ENCODE results near the gene MCF2L2.

Gene MCF2L2

DNA sequence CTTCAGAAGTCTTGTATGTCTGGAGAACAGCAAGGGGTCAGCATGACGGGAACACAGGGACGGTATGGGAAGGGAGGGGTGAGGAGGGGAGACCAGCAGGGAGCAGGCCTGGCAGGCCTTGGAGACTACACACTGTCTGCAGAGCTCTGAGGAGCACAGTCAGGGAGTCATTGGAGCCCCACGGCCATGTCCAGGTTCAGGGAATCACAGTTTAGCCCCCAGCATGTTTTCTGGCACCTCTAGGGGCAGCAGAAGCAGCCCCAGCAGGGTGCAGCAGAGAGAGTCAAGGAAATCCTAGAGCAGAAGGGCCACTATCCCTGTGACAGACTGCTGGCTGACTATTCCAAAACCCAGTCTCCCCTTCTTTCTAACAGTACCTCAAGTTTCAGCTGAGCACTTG is 269.1 kb downstream of the MCF2L2 start:
- no peak for DNase-seq (ENCODE audit: low read depth)
- no peak overlapping the region for H3K4me3 ChIP-seq (ENCODE audit: low read depth, low read length)
- in situ Hi-C loops (cut with HindIII; ENCODE audit: low sequenced_read_pairs), result no loop called here
- TF ChIP-seq, protein P1, sequence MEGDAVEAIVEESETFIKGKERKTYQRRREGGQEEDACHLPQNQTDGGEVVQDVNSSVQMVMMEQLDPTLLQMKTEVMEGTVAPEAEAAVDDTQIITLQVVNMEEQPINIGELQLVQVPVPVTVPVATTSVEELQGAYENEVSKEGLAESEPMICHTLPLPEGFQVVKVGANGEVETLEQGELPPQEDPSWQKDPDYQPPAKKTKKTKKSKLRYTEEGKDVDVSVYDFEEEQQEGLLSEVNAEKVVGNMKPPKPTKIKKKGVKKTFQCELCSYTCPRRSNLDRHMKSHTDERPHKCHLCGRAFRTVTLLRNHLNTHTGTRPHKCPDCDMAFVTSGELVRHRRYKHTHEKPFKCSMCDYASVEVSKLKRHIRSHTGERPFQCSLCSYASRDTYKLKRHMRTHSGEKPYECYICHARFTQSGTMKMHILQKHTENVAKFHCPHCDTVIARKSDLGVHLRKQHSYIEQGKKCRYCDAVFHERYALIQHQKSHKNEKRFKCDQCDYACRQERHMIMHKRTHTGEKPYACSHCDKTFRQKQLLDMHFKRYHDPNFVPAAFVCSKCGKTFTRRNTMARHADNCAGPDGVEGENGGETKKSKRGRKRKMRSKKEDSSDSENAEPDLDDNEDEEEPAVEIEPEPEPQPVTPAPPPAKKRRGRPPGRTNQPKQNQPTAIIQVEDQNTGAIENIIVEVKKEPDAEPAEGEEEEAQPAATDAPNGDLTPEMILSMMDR (IDR thresholded peaks at IDR 0.05; ENCODE audit: low read depth, low read length, missing control alignments), result no peak

GRCh38 chr3:183158551-183159006 is 269.8 kb downstream of the MCF2L2 start:
- DNase-seq (ENCODE audit: low read depth), result peak; percentile 19
- H3K4me3 ChIP-seq (ENCODE audit: low read depth, low read length), result no peak overlapping the region
- TF ChIP-seq, protein P1 (IDR thresholded peaks at IDR 0.05; ENCODE audit: low read depth, low read length, missing control alignments), result no peak
- in situ Hi-C loops (cut with HindIII; ENCODE audit: low sequenced_read_pairs), result no loop called here

GRCh38 chr3:183158113-183158512 is 270.3 kb downstream of the MCF2L2 start:
- DNase-seq (ENCODE audit: low read depth), result no peak
- in situ Hi-C loops (cut with HindIII; ENCODE audit: low sequenced_read_pairs), result no loop called here
- H3K4me3 ChIP-seq (ENCODE audit: low read depth, low read length), result no peak overlapping the region
- TF ChIP-seq, protein P1 (IDR thresholded peaks at IDR 0.05; ENCODE audit: low read depth, low read length, missing control alignments), result no peak

DNA sequence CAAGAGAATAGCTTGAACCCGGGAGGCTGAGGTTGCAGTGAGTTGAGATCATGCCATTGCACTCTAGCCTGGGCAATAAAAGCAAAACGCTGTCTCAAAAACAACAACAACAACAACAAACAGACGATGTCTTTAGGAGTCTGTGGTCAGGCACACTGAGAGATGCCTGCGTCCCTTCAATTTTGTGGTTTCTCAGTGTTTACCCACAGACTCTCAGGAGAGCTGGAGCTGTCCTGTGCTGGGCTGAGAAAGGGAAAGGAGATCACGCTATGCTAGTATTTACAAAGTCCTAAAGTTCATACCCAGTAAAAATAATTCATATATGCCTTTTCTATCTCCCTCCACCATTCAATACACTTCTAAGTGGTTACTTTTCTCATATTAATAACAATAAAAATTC is 272.2 kb downstream of the MCF2L2 start:
- H3K4me3 ChIP-seq (ENCODE audit: low read depth, low read length), result no peak overlapping the region
- in situ Hi-C loops (cut with HindIII; ENCODE audit: low sequenced_read_pairs), result no loop called here
- no peak for DNase-seq (ENCODE audit: low read depth)
- TF ChIP-seq, protein P1 (IDR thresholded peaks at IDR 0.05; ENCODE audit: low read depth, low read length, missing control alignments), result no peak

GRCh38 chr3:183155499-183155898 is 272.9 kb downstream of the MCF2L2 start:
- TF ChIP-seq, protein P1 (IDR thresholded peaks at IDR 0.05; ENCODE audit: low read depth, low read length, missing control alignments), result no peak
- in situ Hi-C loops (cut with HindIII; ENCODE audit: low sequenced_read_pairs), result no loop called here

GRCh38 chr3:183153210-183153950 is 275.0 kb downstream of the MCF2L2 start:
- in situ Hi-C loops (cut with HindIII; ENCODE audit: low sequenced_read_pairs), result no loop called here
- DNase-seq (ENCODE audit: low read depth), result no peak
- no peak overlapping the region for H3K4me3 ChIP-seq (ENCODE audit: low read depth, low read length)
- TF ChIP-seq, protein P1 (IDR thresholded peaks at IDR 0.05; ENCODE audit: low read depth, low read length, missing control alignments), result no peak

More at GRCh38 chr3:183155499-183155898, 272.9 kb downstream of the MCF2L2 start:
- DNase-seq (ENCODE audit: low read depth), result no peak
- no peak overlapping the region for H3K4me3 ChIP-seq (ENCODE audit: low read depth, low read length)

Measured in astrocyte of the cerebellum (primary cell).